Natural killer cell treated with Interleukin-12 subunit alpha and Interleukin-12 subunit beta and Interleukin-15 and Interleukin-18, amount 100 ng/mL, for 72 hours (primary cell): ENCODE measurements around the gene SRCAP. TPM values are rescaled to one million over a fixed set of nuclear protein-coding genes. Genes with fewer than 3 reads are reported as not detected.
"Not testable (repeated sequence)": the region's sequence is repeated elsewhere in the genome, so short reads cannot be mapped to it uniquely, and the experiment has no call there.

Source experiments
- ATAC-seq, 2 donors: fragments of 150-1000 bp; cut with Tn5 transposase in 1 of 2; sonication (Bioruptor Pico), chemical (Tn5 transposase) in 1 of 2; 2 replicates each; pipeline ENCODE4 v1.10.0; 2021
- DNase-seq: peaks from one replicate; pipeline ENCODE4 v3.0.0; 2022; ENCODE audit warnings: low spot score
- H3K27ac Mint-ChIP-seq, 2 donors: 1 replicate in 1 of 2; 2 replicates in 1 of 2; pipeline ENCODE4 v1.8.0; 2022; ENCODE audit warnings: mixed read lengths in 2 of 2, mild to moderate bottlenecking in 1 of 2, moderate library complexity in 1 of 2
- H3K27me3 Mint-ChIP-seq, 2 donors: 1 replicate in 1 of 2; 2 replicates in 1 of 2; pipeline ENCODE4 v1.8.0; 2022; ENCODE audit warnings: mixed read lengths in 2 of 2
- H3K36me3 Mint-ChIP-seq: one replicate; pipeline ENCODE4 v1.8.0; 2022; ENCODE audit warnings: mixed read lengths
- H3K4me1 Mint-ChIP-seq, 2 donors: 1 replicate in 1 of 2; 2 replicates in 1 of 2; pipeline ENCODE4 v1.8.0; 2022; ENCODE audit warnings: low read depth in 2 of 2, mixed read lengths in 2 of 2, mild to moderate bottlenecking in 1 of 2
- H3K4me3 Mint-ChIP-seq: one replicate; pipeline ENCODE4 v1.8.0; 2022; ENCODE audit warnings: mixed read lengths
- H3K9me3 Mint-ChIP-seq: 2 replicates; pipeline ENCODE4 v1.8.0; 2022; ENCODE audit warnings: mixed read lengths
- total RNA-seq, 2 donors: library from RNA; stranded (reverse); gene quantifications; one replicate each; pipeline ENCODE4 v1.2.3, GENCODE V29; 2022

Gene SRCAP
- total RNA-seq, 2 donors from 2014 or later, result 90.8 to 121 TPM

GRCh38 chr16:30698139-30698815 lies 694 bp upstream of the SRCAP start:
- peak overlapping the region; percentile 91 for H3K4me3 Mint-ChIP-seq
- H3K27me3 Mint-ChIP-seq, result no peaks in the 10 kb centered on the region
- peaks cover 38 to 40% of the 10 kb centered on the region in 2 donors for H3K4me1 Mint-ChIP-seq
- H3K9me3 Mint-ChIP-seq, result no peaks in the 10 kb centered on the region
- peak; percentile 86 to 88 for ATAC-seq
- DNase-seq, result peak; percentile 99
- peak overlapping the region; percentile 99 to 100 for H3K27ac Mint-ChIP-seq
- peaks cover 16% of the 10 kb centered on the region for H3K36me3 Mint-ChIP-seq

- peaks cover 32 to 34% of the 10 kb centered on the region in 2 donors for H3K4me1 Mint-ChIP-seq
- H3K27ac Mint-ChIP-seq, result peak overlapping the region; percentile 99 to 100
- H3K9me3 Mint-ChIP-seq, result no peaks in the 10 kb centered on the region
- no peaks in the 10 kb centered on the region for H3K27me3 Mint-ChIP-seq
- DNase-seq, result no peak
- ATAC-seq, result no peak
- H3K4me3 Mint-ChIP-seq, result peak overlapping the region; percentile 91
- H3K36me3 Mint-ChIP-seq, result peaks cover 16% of the 10 kb centered on the region
These were observed 686 bp downstream of the SRCAP start for GRCh38 chr16:30699615-30700099.

GRCh38 chr16:30700491-30700890 lies 1.5 kb downstream of the SRCAP start:
- ATAC-seq (no peak), DNase-seq (no peak)
- peaks cover 32 to 34% of the 10 kb centered on the region in 2 donors for H3K4me1 Mint-ChIP-seq
- peaks cover 16% of the 10 kb centered on the region for H3K36me3 Mint-ChIP-seq
- no peaks in the 10 kb centered on the region for H3K27me3 Mint-ChIP-seq
- peak overlapping the region; percentile 91 for H3K4me3 Mint-ChIP-seq
- peak overlapping the region in 1 of 2 donors; percentile 100 for H3K27ac Mint-ChIP-seq
- H3K9me3 Mint-ChIP-seq, result no peaks in the 10 kb centered on the region

- H3K4me3 Mint-ChIP-seq, result peak overlapping the region; percentile 39
- no peaks in the 10 kb centered on the region for H3K27me3 Mint-ChIP-seq
- DNase-seq (no peak), ATAC-seq (no peak)
- no peaks in the 10 kb centered on the region for H3K9me3 Mint-ChIP-seq
- peaks cover 16% of the 10 kb centered on the region for H3K36me3 Mint-ChIP-seq
- no peak overlapping the region for H3K27ac Mint-ChIP-seq
- peaks cover 32 to 34% of the 10 kb centered on the region in 2 donors for H3K4me1 Mint-ChIP-seq
These were observed 2.0 kb downstream of the SRCAP start for GRCh38 chr16:30700971-30701370.

GRCh38 chr16:30703071-30703470 lies 4.1 kb downstream of the SRCAP start:
- ATAC-seq, H3K4me3 Mint-ChIP-seq, DNase-seq, H3K9me3 Mint-ChIP-seq, H3K27me3 Mint-ChIP-seq: not testable (repeated sequence)
- Mint-ChIP-seq H3K27ac (peak overlapping the region in 1 of 2 donors; percentile 56), H3K4me1 (peaks cover 23 to 25% of the 10 kb centered on the region in 2 donors), H3K36me3 (peaks cover 28% of the 10 kb centered on the region)

GRCh38 chr16:30703971-30704370 lies 5.0 kb downstream of the SRCAP start:
- Mint-ChIP-seq H3K27ac (no peak overlapping the region), H3K27me3 (no peaks in the 10 kb centered on the region), H3K4me3 (no peak overlapping the region), H3K9me3 (no peaks in the 10 kb centered on the region), H3K4me1 (peaks cover 20 to 23% of the 10 kb centered on the region in 2 donors), H3K36me3 (peaks cover 29% of the 10 kb centered on the region)
- ATAC-seq, result no peak
- DNase-seq, result no peak

- H3K9me3 Mint-ChIP-seq, result no peaks in the 10 kb centered on the region
- H3K27me3 Mint-ChIP-seq, result no peaks in the 10 kb centered on the region
- ATAC-seq (no peak), DNase-seq (no peak)
- H3K27ac Mint-ChIP-seq, result no peak overlapping the region
- H3K36me3 Mint-ChIP-seq, result peaks cover 37% of the 10 kb centered on the region
- peaks cover 10 to 14% of the 10 kb centered on the region in 2 donors for H3K4me1 Mint-ChIP-seq
- no peak overlapping the region for H3K4me3 Mint-ChIP-seq
These were observed 7.1 kb downstream of the SRCAP start for GRCh38 chr16:30706046-30706445.

- DNase-seq, result no peak
- Mint-ChIP-seq H3K4me3 (no peak overlapping the region), H3K36me3 (peaks cover 71% of the 10 kb centered on the region), H3K27me3 (no peaks in the 10 kb centered on the region), H3K4me1 (peaks cover 37 to 44% of the 10 kb centered on the region in 2 donors), H3K27ac (peak overlapping the region; percentile 10 to 63), H3K9me3 (peaks cover 4% of the 10 kb centered on the region)
- ATAC-seq, result no peak
These were observed 12.0 kb downstream of the SRCAP start for GRCh38 chr16:30710971-30711370.

GRCh38 chr16:30711712-30712111 lies 12.7 kb downstream of the SRCAP start:
- peaks cover 44 to 51% of the 10 kb centered on the region in 2 donors for H3K4me1 Mint-ChIP-seq
- H3K27me3 Mint-ChIP-seq, result no peaks in the 10 kb centered on the region
- ATAC-seq, result no peak
- H3K9me3 Mint-ChIP-seq, result peaks cover 4% of the 10 kb centered on the region
- H3K4me3 Mint-ChIP-seq, result no peak overlapping the region
- peak overlapping the region; percentile 10 to 63 for H3K27ac Mint-ChIP-seq
- DNase-seq, result no peak
- peaks cover 78% of the 10 kb centered on the region for H3K36me3 Mint-ChIP-seq

- H3K4me1 Mint-ChIP-seq, result peaks cover 45 to 50% of the 10 kb centered on the region in 2 donors
- H3K36me3 Mint-ChIP-seq, result peaks cover 60% of the 10 kb centered on the region
- peak; percentile 94 to 99 for ATAC-seq
- H3K27ac Mint-ChIP-seq, result peak overlapping the region; percentile 92 to 96
- peak overlapping the region; percentile 91 for H3K4me3 Mint-ChIP-seq
- H3K27me3 Mint-ChIP-seq, result no peaks in the 10 kb centered on the region
- peak; percentile 82 for DNase-seq
- peaks cover 4% of the 10 kb centered on the region for H3K9me3 Mint-ChIP-seq
These were observed 16.9 kb downstream of the SRCAP start for GRCh38 chr16:30715750-30716445.

- no peak for DNase-seq
- Mint-ChIP-seq H3K4me3 (no peak overlapping the region), H3K9me3 (no peaks in the 10 kb centered on the region), H3K36me3 (peaks cover 63% of the 10 kb centered on the region), H3K27ac (no peak overlapping the region), H3K4me1 (peaks cover 37 to 41% of the 10 kb centered on the region in 2 donors), H3K27me3 (no peaks in the 10 kb centered on the region)
- no peak for ATAC-seq
These were observed 21.1 kb downstream of the SRCAP start for GRCh38 chr16:30720086-30720485.

- DNase-seq, result no peak
- Mint-ChIP-seq H3K4me3 (no peak overlapping the region), H3K4me1 (peaks cover 31 to 37% of the 10 kb centered on the region in 2 donors), H3K9me3 (no peaks in the 10 kb centered on the region), H3K27ac (no peak overlapping the region), H3K27me3 (no peaks in the 10 kb centered on the region), H3K36me3 (peaks cover 61% of the 10 kb centered on the region)
- ATAC-seq, result no peak
These were observed 21.7 kb downstream of the SRCAP start for GRCh38 chr16:30720694-30721093.

- Mint-ChIP-seq H3K4me3 (no peak overlapping the region), H3K27me3 (no peaks in the 10 kb centered on the region), H3K27ac (peak overlapping the region; percentile 9 to 48), H3K36me3 (peaks cover 56% of the 10 kb centered on the region), H3K4me1 (peaks cover 26 to 35% of the 10 kb centered on the region in 2 donors), H3K9me3 (no peaks in the 10 kb centered on the region)
- no peak for DNase-seq
- ATAC-seq, result no peak
These were observed 22.2 kb downstream of the SRCAP start for GRCh38 chr16:30721167-30721566.

- Mint-ChIP-seq H3K4me3 (no peak overlapping the region), H3K27me3 (no peaks in the 10 kb centered on the region), H3K4me1 (peaks cover 22 to 31% of the 10 kb centered on the region in 2 donors), H3K9me3 (no peaks in the 10 kb centered on the region), H3K36me3 (peaks cover 52% of the 10 kb centered on the region), H3K27ac (peak overlapping the region; percentile 9 to 48)
- DNase-seq (no peak), ATAC-seq (no peak)
These were observed 22.6 kb downstream of the SRCAP start for GRCh38 chr16:30721606-30722005.
